T-helper 2 cell treated with Interferon-gamma antibody and Interleukin-4, amounts not matched to agents 5 μg/mL and 100 μg/mL, for 36 hours (primary cell): ENCODE data around the gene KRTAP10-2.

Experiments used
- DNase-seq: peaks from one replicate; pipeline ENCODE4 v3.0.0; 2021; ENCODE audit warnings: low spot score
- H3K27ac Mint-ChIP-seq: one replicate; pipeline ENCODE4 v1.8.0; 2021; ENCODE audit warnings: mild to moderate bottlenecking, mixed read lengths
- H3K27me3 Mint-ChIP-seq: one replicate; pipeline ENCODE4 v1.8.0; 2021; ENCODE audit warnings: low read depth, mixed read lengths
- H3K36me3 Mint-ChIP-seq: one replicate; pipeline ENCODE4 v1.8.0; 2021; ENCODE audit warnings: low read depth, mixed read lengths
- H3K4me1 Mint-ChIP-seq: one replicate; pipeline ENCODE4 v1.8.0; 2021; ENCODE audit warnings: low read depth, mixed read lengths
- H3K4me3 Mint-ChIP-seq: one replicate; pipeline ENCODE4 v1.8.0; 2022; ENCODE audit warnings: mild to moderate bottlenecking, moderate library complexity, mixed read lengths
- H3K9me3 Mint-ChIP-seq: one replicate; pipeline ENCODE4 v1.8.0; 2021; ENCODE audit warnings: mixed read lengths

Gene KRTAP10-2

GRCh38 chr21:44533121-44533890 is 18.0 kb downstream of the KRTAP10-2 start:
- Mint-ChIP-seq H3K27me3 (no peaks in the 10 kb centered on the region), H3K9me3 (no peaks in the 10 kb centered on the region), H3K4me1 (no peaks in the 10 kb centered on the region), H3K27ac (no peak overlapping the region), H3K4me3 (no peak overlapping the region), H3K36me3 (no peaks in the 10 kb centered on the region)
- DNase-seq: no peak

DNA sequence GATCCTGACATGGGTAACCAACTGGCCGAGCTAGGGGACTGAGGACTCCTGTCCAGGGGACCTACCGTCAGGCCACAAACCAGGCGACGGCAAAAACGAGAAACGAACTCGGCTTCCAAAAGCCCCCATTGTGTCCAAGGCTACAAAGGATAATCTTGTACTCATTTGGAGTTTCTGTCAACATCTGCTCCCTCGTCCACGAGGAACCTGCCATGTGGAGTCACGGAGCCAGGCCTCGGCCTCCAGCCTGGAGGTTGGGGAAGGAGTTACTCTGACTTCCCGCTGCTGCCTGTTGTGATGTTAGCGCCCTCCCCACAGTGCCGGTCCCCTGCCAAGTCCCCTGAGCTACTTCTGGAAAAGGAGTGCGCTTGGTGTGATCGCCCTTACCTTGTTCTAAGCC is 18.6 kb downstream of the KRTAP10-2 start:
- Mint-ChIP-seq H3K36me3 (no peaks in the 10 kb centered on the region), H3K9me3 (no peaks in the 10 kb centered on the region), H3K4me3 (no peak overlapping the region), H3K27me3 (no peaks in the 10 kb centered on the region), H3K4me1 (no peaks in the 10 kb centered on the region), H3K27ac (no peak overlapping the region)
- DNase-seq: no peak

DNA sequence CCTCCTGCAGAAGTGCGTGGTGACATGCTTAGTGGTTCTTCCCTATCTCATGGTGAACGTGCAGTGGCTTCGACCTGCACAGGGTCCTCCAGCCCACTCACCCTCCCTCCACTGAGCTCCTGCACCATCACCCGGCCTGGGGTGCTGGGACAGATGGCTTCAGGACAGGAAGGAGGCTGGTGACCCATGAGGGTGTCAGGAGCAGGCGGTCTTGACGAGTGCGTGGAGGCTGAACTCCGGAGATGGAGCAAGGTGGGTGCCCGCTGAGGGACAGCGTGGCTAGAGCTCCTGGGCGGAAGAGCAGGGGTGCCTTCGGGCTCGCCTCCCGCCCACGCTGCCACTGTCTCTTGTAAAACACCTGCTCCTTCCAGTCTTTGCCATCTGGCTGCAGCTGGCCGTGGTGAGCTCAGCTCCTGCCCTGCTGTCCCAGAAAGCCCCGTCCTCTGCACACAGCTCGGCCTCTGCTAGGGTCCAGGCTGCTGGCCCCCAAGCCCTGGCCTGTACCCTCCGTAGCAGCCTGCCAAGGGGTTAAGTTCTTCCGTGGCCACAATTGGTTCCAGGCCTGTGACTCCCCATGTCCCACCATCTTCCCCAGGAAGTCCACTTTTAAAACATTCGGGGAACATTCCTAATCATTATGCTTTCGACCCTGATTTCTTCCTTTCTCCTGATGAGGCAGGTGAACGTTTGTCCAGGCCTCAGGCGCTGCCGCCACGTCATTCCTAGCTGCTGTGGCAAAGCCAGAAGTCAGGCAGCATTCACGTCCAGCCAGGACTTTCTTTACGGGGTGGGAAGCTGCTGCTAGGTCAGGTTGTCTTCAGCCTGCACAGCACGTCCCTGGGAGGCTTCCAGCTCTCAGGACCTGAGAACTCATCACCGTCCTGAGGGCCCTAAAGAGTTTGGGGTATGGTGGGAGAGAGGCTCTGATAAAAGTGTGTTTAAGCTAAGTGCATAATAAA is 19.4 kb downstream of the KRTAP10-2 start:
- no peaks in the 10 kb centered on the region for H3K36me3 Mint-ChIP-seq
- H3K27me3 Mint-ChIP-seq: no peaks in the 10 kb centered on the region
- no peak for DNase-seq
- no peaks in the 10 kb centered on the region for H3K9me3 Mint-ChIP-seq
- no peak overlapping the region for H3K27ac Mint-ChIP-seq
- H3K4me1 Mint-ChIP-seq: no peaks in the 10 kb centered on the region
- no peak overlapping the region for H3K4me3 Mint-ChIP-seq

DNA sequence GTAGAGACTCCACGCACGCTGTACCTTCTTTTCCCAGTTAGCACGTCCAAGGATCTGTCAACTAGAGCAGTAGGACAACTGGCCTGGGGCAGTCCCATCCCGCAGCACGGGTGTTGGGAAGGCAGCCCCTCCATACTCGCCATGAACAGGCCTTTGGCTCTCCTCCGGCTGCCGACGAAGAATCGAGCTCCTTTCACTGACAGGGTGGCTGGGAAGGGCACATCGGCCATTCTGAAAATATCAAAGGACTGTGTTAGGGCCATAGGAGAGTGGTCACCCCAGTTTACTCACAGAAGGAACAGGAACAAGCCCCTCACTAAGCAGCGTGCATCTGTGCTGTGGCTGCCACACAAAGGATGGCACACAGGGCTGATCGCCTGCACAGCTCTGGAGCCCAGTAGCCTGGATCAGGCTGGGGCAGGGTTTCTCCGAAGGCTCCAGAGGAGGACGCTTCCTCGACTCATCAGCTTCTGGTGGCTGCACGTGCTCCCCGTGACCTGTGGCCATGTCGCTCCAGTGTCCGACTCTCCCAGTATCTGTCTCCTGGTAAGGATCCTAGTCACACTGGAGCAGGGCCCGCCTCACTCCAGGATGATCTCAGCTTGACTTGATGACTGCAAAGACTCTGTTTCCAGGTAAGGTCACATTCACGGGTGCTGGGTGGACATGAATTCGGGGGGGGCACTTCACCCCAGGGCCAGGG is 20.3 kb downstream of the KRTAP10-2 start:
- H3K27ac Mint-ChIP-seq: no peak overlapping the region
- H3K36me3 Mint-ChIP-seq: no peaks in the 10 kb centered on the region
- no peaks in the 10 kb centered on the region for H3K27me3 Mint-ChIP-seq
- H3K9me3 Mint-ChIP-seq: no peaks in the 10 kb centered on the region
- no peak overlapping the region for H3K4me3 Mint-ChIP-seq
- no peaks in the 10 kb centered on the region for H3K4me1 Mint-ChIP-seq
- no peak for DNase-seq

- Mint-ChIP-seq H3K9me3 (no peaks in the 10 kb centered on the region), H3K27me3 (no peaks in the 10 kb centered on the region), H3K4me1 (no peaks in the 10 kb centered on the region), H3K4me3 (no peak overlapping the region), H3K27ac (peak overlapping the region; percentile 38), H3K36me3 (no peaks in the 10 kb centered on the region)
- no peak for DNase-seq
These were observed 20.9 kb downstream of the KRTAP10-2 start for GRCh38 chr21:44530221-44530902.

- no peak for DNase-seq
- no peaks in the 10 kb centered on the region for H3K4me1 Mint-ChIP-seq
- H3K9me3 Mint-ChIP-seq: no peaks in the 10 kb centered on the region
- no peaks in the 10 kb centered on the region for H3K36me3 Mint-ChIP-seq
- H3K27me3 Mint-ChIP-seq: no peaks in the 10 kb centered on the region
- H3K27ac Mint-ChIP-seq: no peak overlapping the region
- H3K4me3 Mint-ChIP-seq: no peak overlapping the region
These were observed 21.7 kb downstream of the KRTAP10-2 start for GRCh38 chr21:44529503-44530125.

DNA sequence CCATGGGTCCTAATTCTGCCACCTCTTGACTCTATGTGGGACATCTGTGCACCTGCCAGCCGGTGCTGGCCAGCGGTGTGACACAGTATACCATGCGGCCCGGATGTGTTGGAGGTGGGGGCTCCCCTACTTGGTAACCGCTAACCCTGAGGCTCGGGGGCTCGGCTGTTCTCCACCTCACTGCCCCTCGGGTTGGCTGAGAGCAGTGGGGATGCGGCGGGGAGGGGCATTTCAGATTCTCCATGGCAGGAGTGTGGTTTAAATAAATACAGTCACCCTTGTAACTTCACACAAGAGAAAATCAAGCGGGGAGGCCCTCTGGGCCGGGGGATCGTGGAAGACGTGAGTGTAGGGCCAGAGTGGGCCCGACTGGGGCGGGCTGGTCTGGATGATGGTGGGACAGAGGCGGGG is 22.3 kb downstream of the KRTAP10-2 start:
- no peaks in the 10 kb centered on the region for H3K9me3 Mint-ChIP-seq
- H3K27ac Mint-ChIP-seq: no peak overlapping the region
- no peaks in the 10 kb centered on the region for H3K27me3 Mint-ChIP-seq
- no peak overlapping the region for H3K4me3 Mint-ChIP-seq
- no peak for DNase-seq
- H3K36me3 Mint-ChIP-seq: no peaks in the 10 kb centered on the region
- no peaks in the 10 kb centered on the region for H3K4me1 Mint-ChIP-seq

GRCh38 chr21:44528634-44528995 is 22.7 kb downstream of the KRTAP10-2 start:
- no peaks in the 10 kb centered on the region for H3K36me3 Mint-ChIP-seq
- H3K27ac Mint-ChIP-seq: no peak overlapping the region
- no peak for DNase-seq
- H3K4me1 Mint-ChIP-seq: no peaks in the 10 kb centered on the region
- no peaks in the 10 kb centered on the region for H3K27me3 Mint-ChIP-seq
- H3K4me3 Mint-ChIP-seq: no peak overlapping the region
- no peaks in the 10 kb centered on the region for H3K9me3 Mint-ChIP-seq

DNA sequence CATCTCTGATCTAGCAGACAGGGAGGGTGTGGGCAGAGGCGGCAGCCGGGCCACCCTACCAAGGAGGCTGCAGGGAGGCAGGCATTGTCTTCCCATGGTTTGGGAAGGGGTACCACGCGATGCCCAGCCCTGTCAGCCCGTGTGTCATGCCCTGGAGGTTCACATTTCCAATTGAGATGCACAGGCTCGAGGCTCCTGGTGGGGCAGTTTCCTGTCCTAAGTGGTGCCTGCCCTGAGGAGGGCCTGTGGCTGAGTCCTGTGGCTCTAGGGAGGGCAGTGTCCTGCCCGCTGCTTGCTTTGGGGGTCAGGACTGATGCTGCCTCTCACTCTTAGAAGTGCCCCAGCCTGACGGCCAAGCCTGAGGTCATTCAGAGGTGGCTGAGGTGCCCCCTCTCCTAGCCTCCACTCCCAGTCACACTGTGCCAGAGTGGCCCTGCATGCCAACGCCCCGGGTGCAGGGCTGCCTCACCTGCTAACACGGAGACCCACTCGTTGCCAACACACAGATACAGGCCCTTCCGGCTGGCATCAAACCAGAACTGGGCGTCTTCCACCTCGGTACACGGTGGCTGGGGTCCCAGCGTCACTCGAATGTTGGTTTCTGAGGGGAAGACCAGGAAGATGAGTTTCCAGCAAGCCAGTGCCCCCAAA is 23.2 kb downstream of the KRTAP10-2 start:
- no peak for DNase-seq
- H3K4me1 Mint-ChIP-seq: no peaks in the 10 kb centered on the region
- no peaks in the 10 kb centered on the region for H3K27me3 Mint-ChIP-seq
- no peak overlapping the region for H3K27ac Mint-ChIP-seq
- H3K4me3 Mint-ChIP-seq: no peak overlapping the region
- H3K9me3 Mint-ChIP-seq: no peaks in the 10 kb centered on the region
- H3K36me3 Mint-ChIP-seq: no peaks in the 10 kb centered on the region

DNA sequence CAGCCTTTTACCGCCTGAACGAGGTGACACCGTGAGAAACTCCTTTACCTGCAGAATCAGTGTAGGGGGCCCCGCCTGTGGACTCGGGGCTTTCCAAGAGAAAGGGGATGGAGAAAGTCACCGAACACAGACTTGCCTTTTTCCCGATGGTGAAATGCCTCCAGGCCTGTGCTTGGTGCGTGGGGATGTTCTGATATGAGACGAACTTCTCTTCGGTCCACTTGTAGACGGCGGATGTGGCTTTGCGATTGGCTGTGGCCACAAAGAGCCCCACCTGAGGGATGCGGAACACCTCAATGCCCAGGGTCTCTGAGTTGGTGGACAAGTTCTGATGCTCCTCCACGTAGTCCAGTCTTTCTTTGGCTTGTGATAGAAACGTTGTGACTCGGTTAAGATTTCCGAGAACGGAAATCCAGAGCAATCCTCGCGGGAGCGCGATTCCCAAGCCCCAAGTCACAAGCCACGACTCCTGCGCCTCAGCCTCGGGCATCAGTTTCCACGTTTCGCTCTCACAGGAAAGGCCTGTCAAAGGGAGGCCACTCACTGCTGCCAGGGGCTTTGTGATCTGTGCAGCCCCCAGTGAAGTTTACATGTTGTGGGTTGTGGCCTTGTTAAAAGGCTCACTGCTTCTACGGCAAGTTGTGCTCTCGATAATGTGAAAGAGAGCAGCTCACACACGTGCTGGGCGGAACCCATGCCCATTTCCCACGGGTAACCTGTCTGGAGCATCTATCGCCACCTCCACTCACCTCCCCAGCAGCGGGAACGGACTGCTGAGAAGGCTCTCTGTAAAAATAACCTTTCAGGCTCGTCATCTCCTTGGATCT is 23.9 kb downstream of the KRTAP10-2 start:
- H3K36me3 Mint-ChIP-seq: no peaks in the 10 kb centered on the region
- H3K4me3 Mint-ChIP-seq: no peak overlapping the region
- H3K27me3 Mint-ChIP-seq: no peaks in the 10 kb centered on the region
- no peaks in the 10 kb centered on the region for H3K9me3 Mint-ChIP-seq
- no peak for DNase-seq
- no peaks in the 10 kb centered on the region for H3K4me1 Mint-ChIP-seq
- H3K27ac Mint-ChIP-seq: no peak overlapping the region

- no peak for DNase-seq
- Mint-ChIP-seq H3K27ac (no peak overlapping the region), H3K27me3 (no peaks in the 10 kb centered on the region), H3K9me3 (no peaks in the 10 kb centered on the region), H3K4me1 (no peaks in the 10 kb centered on the region), H3K4me3 (no peak overlapping the region), H3K36me3 (no peaks in the 10 kb centered on the region)
These were observed 25.0 kb downstream of the KRTAP10-2 start for GRCh38 chr21:44526096-44526997.
